ENCODE results near the gene ST8SIA4.
"Not testable (repeated sequence)": the region's sequence is repeated elsewhere in the genome, so short reads cannot be mapped to it uniquely, and the experiment has no call there.

ST8SIA4 gene

DNA sequence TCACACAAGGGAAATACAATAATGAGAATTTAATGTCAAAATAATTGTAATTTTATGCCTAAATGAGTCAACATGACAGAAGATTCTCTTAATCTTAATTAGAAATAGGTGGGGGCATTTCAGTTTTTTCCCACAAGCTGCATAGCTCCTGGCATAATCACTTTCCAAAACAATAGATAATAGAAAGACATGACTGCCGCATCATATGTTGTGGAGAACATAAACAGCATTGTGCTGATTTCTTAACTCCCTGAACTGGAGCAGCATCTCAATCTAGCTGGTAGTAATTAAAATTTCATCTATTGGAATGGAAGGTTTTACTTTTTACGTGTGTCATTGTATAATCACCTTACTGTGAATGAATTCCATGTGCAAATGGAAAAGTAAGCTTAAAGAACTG, 112.1 kb downstream of the ST8SIA4 start:
- peaks cover 7% of the 10 kb centered on the region for H3K27me3 Mint-ChIP-seq

GRCh38 chr5:100790170-100790665, 112.9 kb downstream of the ST8SIA4 start:
- Mint-ChIP-seq H3K36me3 (ENCODE audit: low read depth) (peaks cover 5% of the 10 kb centered on the region), H3K4me3 (no peak overlapping the region), H3K4me1 (ENCODE audit: low read depth) (peaks cover 12% of the 10 kb centered on the region), H3K27ac (no peak overlapping the region), H3K27me3 (peaks cover 7% of the 10 kb centered on the region), H3K9me3 (peaks cover 4% of the 10 kb centered on the region)

More for the DNA sequence above, 112.1 kb downstream of the ST8SIA4 start:
- H3K27ac Mint-ChIP-seq: no peak overlapping the region
- peaks cover 4% of the 10 kb centered on the region for H3K9me3 Mint-ChIP-seq
- no peak overlapping the region for H3K4me3 Mint-ChIP-seq
- peaks cover 5% of the 10 kb centered on the region for H3K36me3 Mint-ChIP-seq (ENCODE audit: low read depth)
- peaks cover 12% of the 10 kb centered on the region for H3K4me1 Mint-ChIP-seq (ENCODE audit: low read depth)

- Mint-ChIP-seq H3K27ac (no peak overlapping the region), H3K4me3 (no peak overlapping the region), H3K36me3 (ENCODE audit: low read depth) (peaks cover 5% of the 10 kb centered on the region), H3K4me1 (ENCODE audit: low read depth) (peaks cover 12% of the 10 kb centered on the region), H3K9me3 (peaks cover 4% of the 10 kb centered on the region), H3K27me3 (peaks cover 7% of the 10 kb centered on the region)
Measured at GRCh38 chr5:100789694-100790093, 113.4 kb downstream of the ST8SIA4 start.

GRCh38 chr5:100788417-100788816, 114.7 kb downstream of the ST8SIA4 start:
- Mint-ChIP-seq H3K4me1 (ENCODE audit: low read depth) (peaks cover 12% of the 10 kb centered on the region), H3K27me3 (peaks cover 7% of the 10 kb centered on the region), H3K9me3 (peaks cover 8% of the 10 kb centered on the region), H3K4me3 (no peak overlapping the region), H3K36me3 (ENCODE audit: low read depth) (peaks cover 5% of the 10 kb centered on the region), H3K27ac (no peak overlapping the region)

DNA sequence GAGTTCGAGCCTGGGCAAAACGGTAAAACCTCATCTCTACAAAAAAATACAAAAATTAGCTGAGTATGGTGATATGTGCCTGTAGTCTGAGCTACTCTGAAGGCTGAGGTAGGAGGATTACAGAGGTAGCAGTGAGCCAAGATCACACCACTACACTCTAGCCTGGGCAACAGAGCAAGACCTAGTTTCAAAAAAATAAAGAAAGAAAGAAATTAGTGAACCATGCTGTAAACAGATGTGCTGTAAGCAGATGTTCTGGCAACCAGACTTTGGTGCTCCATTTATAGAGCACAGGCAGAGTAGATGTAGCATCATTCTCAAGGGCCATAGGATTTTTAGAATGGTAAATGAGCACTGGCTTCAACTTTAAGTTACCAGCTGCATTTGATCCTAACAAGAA, 115.4 kb downstream of the ST8SIA4 start:
- Mint-ChIP-seq H3K36me3 (ENCODE audit: low read depth) (peaks cover 2% of the 10 kb centered on the region), H3K4me3 (no peak overlapping the region)

DNA sequence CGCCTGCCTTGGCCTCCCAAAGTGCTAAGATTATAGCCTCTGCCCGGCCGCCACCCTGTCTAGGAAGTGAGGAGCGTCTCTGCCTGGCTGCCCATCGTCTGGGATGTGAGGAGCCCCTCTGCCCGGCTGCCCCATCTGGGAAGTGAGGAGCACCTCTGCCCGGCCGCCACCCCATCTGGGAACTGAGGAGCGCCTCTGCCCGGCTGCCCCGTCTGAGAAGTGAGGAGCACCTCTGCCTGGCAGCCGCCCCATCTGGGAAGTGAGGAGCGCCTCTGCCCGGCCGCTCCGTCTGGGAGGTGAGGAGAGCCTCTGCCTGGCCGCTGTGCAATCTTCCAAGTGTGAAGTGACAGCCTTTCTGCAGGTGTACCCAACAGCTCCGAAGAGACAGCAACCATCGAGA, 117.5 kb downstream of the ST8SIA4 start:
- H3K4me1 Mint-ChIP-seq (ENCODE audit: low read depth): peaks cover 23% of the 10 kb centered on the region
- H3K9me3 Mint-ChIP-seq; H3K36me3 Mint-ChIP-seq (ENCODE audit: low read depth); H3K27me3 Mint-ChIP-seq; H3K27ac Mint-ChIP-seq; H3K4me3 Mint-ChIP-seq: not testable (repeated sequence)

More for the DNA sequence above, 115.4 kb downstream of the ST8SIA4 start:
- Mint-ChIP-seq H3K4me1 (ENCODE audit: low read depth) (peaks cover 12% of the 10 kb centered on the region), H3K9me3 (peaks cover 7% of the 10 kb centered on the region), H3K27ac (no peak overlapping the region), H3K27me3 (peaks cover 6% of the 10 kb centered on the region)

GRCh38 chr5:100780376-100780870, 122.7 kb downstream of the ST8SIA4 start:
- H3K9me3 Mint-ChIP-seq: peaks cover 8% of the 10 kb centered on the region
- H3K27me3 Mint-ChIP-seq: no peaks in the 10 kb centered on the region
- H3K4me3 Mint-ChIP-seq: peak overlapping the region; percentile 79
- H3K4me1 Mint-ChIP-seq (ENCODE audit: low read depth): peaks cover 52% of the 10 kb centered on the region
- H3K36me3 Mint-ChIP-seq (ENCODE audit: low read depth): peaks cover 12% of the 10 kb centered on the region
- peak overlapping the region; percentile 96 for H3K27ac Mint-ChIP-seq

DNA sequence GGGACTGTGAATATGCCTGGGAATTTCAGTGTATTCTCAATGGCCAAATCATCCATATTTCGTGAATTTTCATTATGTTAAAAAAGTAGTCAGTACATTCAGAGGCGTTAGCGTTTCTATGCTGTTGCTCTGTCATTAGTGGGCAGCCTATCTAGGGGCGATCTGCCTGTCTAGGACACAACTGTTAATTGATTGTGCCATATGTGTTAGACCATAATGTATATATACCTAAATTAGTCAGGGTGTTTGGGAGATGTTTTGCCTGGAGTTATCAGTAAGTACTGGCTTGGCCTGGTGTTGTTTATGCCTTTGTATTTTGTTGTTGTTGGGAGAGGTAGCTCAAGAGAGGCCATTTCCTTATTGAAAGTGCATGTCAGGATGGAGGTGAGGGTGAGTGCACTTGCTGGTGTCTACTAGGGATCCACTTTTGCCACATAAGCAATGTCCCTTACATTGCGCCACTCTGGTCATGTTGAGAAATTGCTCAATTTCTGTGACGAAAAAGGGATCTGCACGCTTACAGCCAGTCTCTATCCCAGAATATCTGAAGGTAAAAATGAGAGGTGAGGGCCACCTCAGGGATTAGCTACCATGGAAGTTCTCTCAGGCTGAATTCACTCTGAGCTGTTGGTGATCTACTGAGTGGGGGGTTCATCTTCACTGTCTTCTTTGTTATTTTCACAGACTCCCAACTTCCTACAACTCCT, 123.3 kb downstream of the ST8SIA4 start:
- Mint-ChIP-seq H3K4me3 (peak overlapping the region; percentile 79), H3K27me3 (no peaks in the 10 kb centered on the region), H3K36me3 (ENCODE audit: low read depth) (peaks cover 12% of the 10 kb centered on the region), H3K27ac (peak overlapping the region; percentile 96), H3K9me3 (peaks cover 8% of the 10 kb centered on the region), H3K4me1 (ENCODE audit: low read depth) (peaks cover 53% of the 10 kb centered on the region)

GRCh38 chr5:100777680-100778300, 125.3 kb downstream of the ST8SIA4 start:
- H3K4me1 Mint-ChIP-seq (ENCODE audit: low read depth): peaks cover 53% of the 10 kb centered on the region
- peak overlapping the region; percentile 51 for H3K4me3 Mint-ChIP-seq
- H3K9me3 Mint-ChIP-seq: peaks cover 3% of the 10 kb centered on the region
- H3K27ac Mint-ChIP-seq: peak overlapping the region; percentile 87
- peaks cover 12% of the 10 kb centered on the region for H3K36me3 Mint-ChIP-seq (ENCODE audit: low read depth)
- no peaks in the 10 kb centered on the region for H3K27me3 Mint-ChIP-seq

- no peaks in the 10 kb centered on the region for H3K27me3 Mint-ChIP-seq
- H3K36me3 Mint-ChIP-seq (ENCODE audit: low read depth): peaks cover 8% of the 10 kb centered on the region
- no peak overlapping the region for H3K27ac Mint-ChIP-seq
- peaks cover 40% of the 10 kb centered on the region for H3K4me1 Mint-ChIP-seq (ENCODE audit: low read depth)
- peaks cover 3% of the 10 kb centered on the region for H3K9me3 Mint-ChIP-seq
- H3K4me3 Mint-ChIP-seq: no peak overlapping the region
Measured at GRCh38 chr5:100775533-100775855, 127.6 kb downstream of the ST8SIA4 start.

- Mint-ChIP-seq H3K9me3 (peaks cover 7% of the 10 kb centered on the region), H3K27me3 (peaks cover 7% of the 10 kb centered on the region), H3K4me3 (no peak overlapping the region), H3K36me3 (ENCODE audit: low read depth) (peaks cover 6% of the 10 kb centered on the region), H3K4me1 (ENCODE audit: low read depth) (peaks cover 13% of the 10 kb centered on the region), H3K27ac (no peak overlapping the region)
Measured at GRCh38 chr5:100772548-100772947, 130.5 kb downstream of the ST8SIA4 start.

DNA sequence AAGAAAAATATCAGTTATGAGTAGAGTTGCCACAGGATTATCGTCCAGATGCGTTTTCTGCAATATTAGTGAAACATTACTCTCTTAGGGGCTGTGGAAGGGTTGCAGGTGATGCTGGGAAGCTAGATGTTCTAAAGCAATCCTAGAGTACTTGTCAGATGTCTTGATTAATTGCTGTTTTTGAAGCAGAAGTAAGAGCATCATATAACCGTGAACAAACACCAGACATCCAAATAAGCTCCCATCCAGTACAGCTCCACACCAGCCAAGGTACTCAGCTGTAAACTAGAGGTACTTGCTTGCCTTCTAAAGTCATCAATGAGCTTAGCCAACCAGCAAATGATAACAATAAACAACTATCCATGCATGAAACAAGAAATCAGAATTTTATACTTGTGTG, 131.1 kb downstream of the ST8SIA4 start:
- H3K4me3 Mint-ChIP-seq: no peak overlapping the region
- H3K4me1 Mint-ChIP-seq (ENCODE audit: low read depth): peaks cover 11% of the 10 kb centered on the region
- peaks cover 6% of the 10 kb centered on the region for H3K36me3 Mint-ChIP-seq (ENCODE audit: low read depth)
- no peak overlapping the region for H3K27ac Mint-ChIP-seq
- H3K27me3 Mint-ChIP-seq: peaks cover 7% of the 10 kb centered on the region
- peaks cover 7% of the 10 kb centered on the region for H3K9me3 Mint-ChIP-seq

DNA sequence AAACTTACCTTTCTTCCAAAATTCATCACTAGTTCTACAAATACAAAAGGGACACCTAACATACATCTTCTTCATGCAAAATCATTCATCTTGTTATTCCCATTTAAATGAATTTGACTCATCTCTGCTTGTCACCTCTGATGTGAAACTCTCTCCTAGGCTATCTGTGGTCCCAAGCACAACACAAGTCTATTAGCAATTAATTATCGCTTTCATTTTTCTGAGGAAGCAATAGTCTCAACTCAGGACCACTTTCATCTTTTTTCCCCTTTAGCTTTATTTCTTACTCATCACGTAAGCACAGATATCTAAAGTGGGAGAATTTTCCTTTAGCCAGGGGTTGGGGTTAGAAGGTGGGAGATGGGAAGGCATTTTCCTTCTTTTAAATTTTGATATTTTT, 131.9 kb downstream of the ST8SIA4 start:
- Mint-ChIP-seq H3K27ac (no peak overlapping the region), H3K27me3 (peaks cover 7% of the 10 kb centered on the region), H3K4me1 (ENCODE audit: low read depth) (peaks cover 4% of the 10 kb centered on the region), H3K9me3 (peaks cover 7% of the 10 kb centered on the region), H3K4me3 (no peak overlapping the region), H3K36me3 (ENCODE audit: low read depth) (peaks cover 6% of the 10 kb centered on the region)

DNA sequence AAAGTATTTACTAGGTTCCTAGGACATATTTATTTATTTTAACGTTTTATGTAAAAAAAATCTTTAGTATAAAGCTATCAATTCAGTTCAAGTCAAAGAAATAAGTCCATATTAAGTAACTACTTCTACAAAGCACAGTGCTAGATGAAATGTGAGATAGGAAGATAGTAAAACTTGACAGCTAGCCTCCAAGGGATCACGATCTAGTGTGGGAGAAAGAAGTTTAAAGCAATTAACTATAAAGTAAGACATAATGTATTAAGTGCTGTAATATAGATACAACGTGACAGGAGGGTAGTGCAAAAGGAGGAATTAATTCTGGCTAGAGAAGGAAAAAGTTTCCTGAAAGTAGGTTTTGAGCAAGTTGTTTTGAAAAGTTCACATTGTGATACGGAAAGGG, 134.9 kb downstream of the ST8SIA4 start:
- Mint-ChIP-seq H3K27ac (no peak overlapping the region), H3K4me1 (ENCODE audit: low read depth) (no peaks in the 10 kb centered on the region), H3K9me3 (peaks cover 7% of the 10 kb centered on the region), H3K27me3 (peaks cover 7% of the 10 kb centered on the region), H3K36me3 (ENCODE audit: low read depth) (peaks cover 6% of the 10 kb centered on the region), H3K4me3 (no peak overlapping the region)

DNA sequence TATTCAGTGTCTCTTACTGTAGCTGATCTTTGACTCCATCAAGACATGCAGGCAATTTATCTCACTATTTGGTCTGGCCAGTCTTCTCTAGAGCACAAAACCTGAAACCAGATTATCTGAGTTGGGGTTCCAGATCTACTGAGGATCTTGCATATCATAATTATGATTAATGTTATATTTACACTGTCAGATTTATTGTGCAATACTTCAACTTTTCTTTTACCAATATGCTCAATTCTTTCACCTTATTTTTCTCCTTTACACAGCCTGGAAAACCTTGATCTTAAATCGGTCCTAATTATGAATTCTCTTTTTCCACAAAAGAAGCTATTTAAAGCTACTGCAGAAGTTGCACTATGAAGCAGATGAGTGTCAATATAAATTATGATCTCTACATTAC, 140.1 kb downstream of the ST8SIA4 start:
- no peak overlapping the region for H3K27ac Mint-ChIP-seq
- H3K27me3 Mint-ChIP-seq: no peaks in the 10 kb centered on the region
- no peak overlapping the region for H3K4me3 Mint-ChIP-seq
- no peaks in the 10 kb centered on the region for H3K36me3 Mint-ChIP-seq (ENCODE audit: low read depth)
- H3K9me3 Mint-ChIP-seq: no peaks in the 10 kb centered on the region
- H3K4me1 Mint-ChIP-seq (ENCODE audit: low read depth): no peaks in the 10 kb centered on the region

Data from stimulated activated naive CD8-positive, alpha-beta T cell treated with anti-CD3 and anti-CD28 coated beads, Interleukin-15, Interleukin-2, amounts not matched to agents 100 ng/mL and 50 ng/mL, for 24 hours (primary cell).